Right lobe of liver (tissue), 4 donors: ENCODE results near the gene SULT1C4.

Experiments
- POLR2A ChIP-seq: fragments of 450-650 bp; IDR thresholded peaks from one replicate; pipeline ENCODE4 v1.6.1; 2017; ENCODE audit warnings: antibody characterized with exemption, mild to moderate bottlenecking
- TF ChIP-seq, protein P1 (sequence below), 4 donors: fragments of 200-600 bp in 3 of 4; fragments of 450-650 bp in 1 of 4; IDR thresholded peaks; one replicate each; pipeline versions ENCODE4 v1.5.1 to v1.8.0; 2016 to 2022; ENCODE audit warnings: antibody characterized with exemption in 4 of 4, mild to moderate bottlenecking in 2 of 4
- donor health status: DM: no; HTN: no; CAD: no.
- donor health status: DM: no; HTN: no; CAD: no.
- donor health status: DM: no; HTN: yes; CAD: no.

DNA sequence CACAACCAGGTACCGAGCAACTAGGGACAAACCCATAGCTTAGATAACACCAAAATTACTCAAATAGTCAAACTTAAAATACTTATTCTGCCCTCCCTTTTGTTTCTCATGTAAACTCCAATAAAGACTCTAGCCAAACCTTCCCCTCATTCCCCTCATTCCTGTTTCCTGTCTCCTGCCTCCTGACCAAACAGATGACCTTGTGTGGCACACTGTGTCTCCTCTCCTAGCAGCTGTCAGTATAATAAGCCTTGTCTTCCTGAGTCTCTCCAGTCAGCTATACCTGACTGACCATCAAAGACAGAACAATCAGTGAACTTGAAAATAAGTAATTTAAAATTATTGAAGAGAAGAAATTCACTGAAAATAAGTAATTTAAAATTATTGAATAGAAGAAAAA, 14.3 kb downstream of the SULT1C4 start:
- TF ChIP-seq, protein P1, sequence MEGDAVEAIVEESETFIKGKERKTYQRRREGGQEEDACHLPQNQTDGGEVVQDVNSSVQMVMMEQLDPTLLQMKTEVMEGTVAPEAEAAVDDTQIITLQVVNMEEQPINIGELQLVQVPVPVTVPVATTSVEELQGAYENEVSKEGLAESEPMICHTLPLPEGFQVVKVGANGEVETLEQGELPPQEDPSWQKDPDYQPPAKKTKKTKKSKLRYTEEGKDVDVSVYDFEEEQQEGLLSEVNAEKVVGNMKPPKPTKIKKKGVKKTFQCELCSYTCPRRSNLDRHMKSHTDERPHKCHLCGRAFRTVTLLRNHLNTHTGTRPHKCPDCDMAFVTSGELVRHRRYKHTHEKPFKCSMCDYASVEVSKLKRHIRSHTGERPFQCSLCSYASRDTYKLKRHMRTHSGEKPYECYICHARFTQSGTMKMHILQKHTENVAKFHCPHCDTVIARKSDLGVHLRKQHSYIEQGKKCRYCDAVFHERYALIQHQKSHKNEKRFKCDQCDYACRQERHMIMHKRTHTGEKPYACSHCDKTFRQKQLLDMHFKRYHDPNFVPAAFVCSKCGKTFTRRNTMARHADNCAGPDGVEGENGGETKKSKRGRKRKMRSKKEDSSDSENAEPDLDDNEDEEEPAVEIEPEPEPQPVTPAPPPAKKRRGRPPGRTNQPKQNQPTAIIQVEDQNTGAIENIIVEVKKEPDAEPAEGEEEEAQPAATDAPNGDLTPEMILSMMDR (IDR thresholded peaks at IDR 0.05), result no peak
- TF ChIP-seq POLR2A, result no peak
